K562 (cell line): Measurements from ENCODE around the gene SERPINA12.

ENCODE experiments used
- BRF2 ChIP-seq: IDR thresholded peaks from 3 replicates; pipeline ENCODE4 v1.6.1; 2011; ENCODE audit warnings: borderline replicate concordance, mild to moderate bottlenecking; ENCODE audit not compliant: insufficient read length, insufficient read depth
- CTCF ChIP-seq, 3 experiments: IDR thresholded peaks in 2 of 3; conservative IDR thresholded peaks in 1 of 3; 2 replicates each; pipeline ENCODE4 v1.5.1; 2011 to 2012; ENCODE audit warnings: low read length in 3 of 3, mild to moderate bottlenecking in 3 of 3, control low read depth in 2 of 3, improper control_type of control experiment in 1 of 3, inconsistent platforms in 1 of 3, low read depth in 1 of 3, mixed read lengths in 1 of 3, moderate library complexity in 1 of 3; ENCODE audit not compliant: insufficient read depth in 2 of 3
- CUX1 ChIP-seq: fragments of 200-800 bp; sonication (Bioruptor generic); IDR thresholded peaks from 2 replicates; pipeline ENCODE4 v1.6.1; 2016; ENCODE audit warnings: missing genetic modification characterization, missing compliant biosample characterization
- E2F5 ChIP-seq: sonication (generic); formaldehyde crosslinking; IDR thresholded peaks from 2 replicates; pipeline ENCODE4 v1.8.0; 2022; ENCODE audit warnings: mild to moderate bottlenecking, missing genetic modification reagents
- IRF1 ChIP-seq: sonication (generic); formaldehyde crosslinking; IDR thresholded peaks from 2 replicates; pipeline ENCODE4 v1.8.0; 2022; ENCODE audit warnings: missing genetic modification reagents, mild to moderate bottlenecking, borderline replicate concordance
- IRF9 ChIP-seq: fragments of 450-650 bp; IDR thresholded peaks from 2 replicates; pipeline ENCODE4 v1.6.1; 2016; ENCODE audit warnings: missing biosample characterization, missing genetic modification characterization
- PATZ1 ChIP-seq: fragments of 250-450 bp; sonication (Bioruptor Pico); IDR thresholded peaks from 2 replicates; pipeline ENCODE4 v1.5.0; 2020; ENCODE audit warnings: mild to moderate bottlenecking, borderline replicate concordance
- POLR2A ChIP-seq: fragments of 450-650 bp; conservative IDR thresholded peaks from 2 replicates; pipeline ENCODE4 v1.6.1; 2016
- POLR2AphosphoS2 ChIP-seq: IDR thresholded peaks from 2 replicates; pipeline ENCODE4 v1.6.1; 2012; ENCODE audit warnings: low read length, improper control_type of control experiment
- POLR2AphosphoS5 ChIP-seq: IDR thresholded peaks from 2 replicates; pipeline ENCODE4 v1.6.1; 2011; ENCODE audit warnings: mild to moderate bottlenecking, low read depth, low read length, moderate library complexity; ENCODE audit not compliant: control insufficient read depth, insufficient read depth
- SIX5 ChIP-seq, 2 experiments: IDR thresholded peaks; 2 replicates each; pipeline ENCODE4 v1.6.1; 2011; ENCODE audit warnings: low read length in 2 of 2, borderline replicate concordance in 1 of 2, low read depth in 1 of 2, mild to moderate bottlenecking in 1 of 2, moderate library complexity in 1 of 2; ENCODE audit not compliant: insufficient read depth in 1 of 2
- SP1 ChIP-seq: sonication (generic); formaldehyde crosslinking; IDR thresholded peaks from 2 replicates; pipeline ENCODE4 v1.8.1; 2022; ENCODE audit warnings: mild to moderate bottlenecking, missing genetic modification reagents
- ZZZ3 ChIP-seq: fragments of 450-650 bp; IDR thresholded peaks from 2 replicates; pipeline ENCODE4 v1.6.1; 2016; ENCODE audit warnings: antibody characterized with exemption, mild to moderate bottlenecking, moderate library complexity

GRCh38 chr14:94451091-94451771, 58.0 kb downstream of the SERPINA12 start:
- TF ChIP-seq CUX1 (CRISPR knock-in tag) (no peak), POLR2AphosphoS2 (no peak), POLR2A (no peak), PATZ1 (no peak), IRF1 (CRISPR knock-in tag) (no peak), IRF9 (tag) (no peak), SIX5 (IDR thresholded peaks at IDR 0.05; ENCODE audit: borderline replicate concordance in 1 of 2, insufficient read depth in 1 of 2, low read depth in 1 of 2, low read length in 2 of 2) (no peak), CTCF (IDR thresholded peaks at IDR 0.05 in 2 of 3, conservative IDR thresholded peaks at IDR 0.05 in 1 of 3; ENCODE audit: insufficient read depth in 2 of 3, low read depth in 1 of 3, low read length in 3 of 3) (no peak), BRF2 (no peak), SP1 (CRISPR knock-in tag) (no peak), E2F5 (CRISPR knock-in tag) (no peak), ZZZ3 (no peak), POLR2AphosphoS5 (no peak)
